Measurements from ENCODE around the gene APOL4.

Gene APOL4

GRCh38 chr22:36223504-36223903 is 21.9 kb upstream of the APOL4 start:
- H3K4me3 ChIP-seq, result no peak overlapping the region
- H3K27me3 ChIP-seq, result no peaks in the 10 kb centered on the region
- peaks cover 0 to 4% (median 1%) of the 10 kb centered on the region in 4 donors for H3K4me1 ChIP-seq
- H3K27ac ChIP-seq, result no peak overlapping the region
- no peak for TF ChIP-seq CTCF (IDR thresholded peaks at IDR 0.05)
- H3K36me3 ChIP-seq, result peaks cover 9 to 30% (median 14%) of the 10 kb centered on the region in 3 donors
- DNase-seq, result no peak
- no peaks in the 10 kb centered on the region for H3K9me3 ChIP-seq
- intact Hi-C loops (cut with DNase I; ENCODE audit: low total_unique reads), result no loop called here

GRCh38 chr22:36222887-36223450 is 21.4 kb upstream of the APOL4 start:
- no peak for DNase-seq

GRCh38 chr22:36221799-36222751 is 20.5 kb upstream of the APOL4 start:
- TF ChIP-seq CTCF (IDR thresholded peaks at IDR 0.05), result peak; percentile 42 to 45
- H3K27ac ChIP-seq, result no peak overlapping the region
- no peak for DNase-seq
- peaks cover 0 to 4% (median 1%) of the 10 kb centered on the region in 4 donors for H3K4me1 ChIP-seq
- intact Hi-C loops (cut with DNase I; ENCODE audit: low total_unique reads), result no loop called here
- no peak overlapping the region for H3K4me3 ChIP-seq
- H3K9me3 ChIP-seq, result no peaks in the 10 kb centered on the region
- H3K36me3 ChIP-seq, result peaks cover 0 to 16% (median 0%) of the 10 kb centered on the region in 3 donors
- H3K27me3 ChIP-seq, result no peaks in the 10 kb centered on the region

More at GRCh38 chr22:36222887-36223450, 21.4 kb upstream of the APOL4 start:
- H3K27me3 ChIP-seq, result no peaks in the 10 kb centered on the region
- peaks cover 7 to 25% (median 8%) of the 10 kb centered on the region in 3 donors for H3K36me3 ChIP-seq
- no peak for TF ChIP-seq CTCF (IDR thresholded peaks at IDR 0.05)
- peaks cover 0 to 4% (median 1%) of the 10 kb centered on the region in 4 donors for H3K4me1 ChIP-seq
- H3K9me3 ChIP-seq, result no peaks in the 10 kb centered on the region
- H3K27ac ChIP-seq, result no peak overlapping the region
- no peak overlapping the region for H3K4me3 ChIP-seq
- intact Hi-C loops (cut with DNase I; ENCODE audit: low total_unique reads), result no loop called here

- Histone ChIP-seq H3K4me1 (peaks cover 0 to 4% (median 1%) of the 10 kb centered on the region in 4 donors), H3K27ac (peak overlapping the region; percentile 10 to 18), H3K4me3 (no peak overlapping the region), H3K9me3 (no peaks in the 10 kb centered on the region), H3K27me3 (peaks cover 0 to 5% of the 10 kb centered on the region in 2 donors), H3K36me3 (peaks cover 0 to 5% (median 0%) of the 10 kb centered on the region in 3 donors)
- intact Hi-C loops (cut with DNase I; ENCODE audit: low total_unique reads), result no loop called here
- TF ChIP-seq CTCF (IDR thresholded peaks at IDR 0.05), result no peak
- peak in 1 of 2 donors; percentile 70 for DNase-seq
These were observed 18.9 kb upstream of the APOL4 start for GRCh38 chr22:36220451-36220921.

- intact Hi-C loops (cut with DNase I; ENCODE audit: low total_unique reads), result no loop called here
- no peak for DNase-seq
These were observed 17.1 kb upstream of the APOL4 start for GRCh38 chr22:36218648-36219193.

More at GRCh38 chr22:36218648-36219193, 17.1 kb upstream of the APOL4 start:
- Histone ChIP-seq H3K27ac (no peak overlapping the region), H3K4me3 (no peak overlapping the region), H3K36me3 (no peaks in the 10 kb centered on the region), H3K27me3 (peaks cover 0 to 5% of the 10 kb centered on the region in 2 donors), H3K4me1 (peaks cover 0 to 4% (median 1%) of the 10 kb centered on the region in 4 donors), H3K9me3 (no peaks in the 10 kb centered on the region)
- no peak for TF ChIP-seq CTCF (IDR thresholded peaks at IDR 0.05)

Data from tibial artery (tissue), 4 donors.